Upper lobe of left lung (tissue), 4 donors: ENCODE measurements around the gene AGMO.

Experiments
- CTCF ChIP-seq, 6 experiments: fragments of 450-650 bp in 4 of 6; fragments of 200-600 bp in 2 of 6; sonication (generic) in 2 of 6; IDR thresholded peaks; one replicate each; pipeline ENCODE4 v1.5.1; 2016 to 2019; ENCODE audit warnings: antibody characterized with exemption in 6 of 6
- POLR2AphosphoS5 ChIP-seq, 2 donors: sonication (generic); formaldehyde crosslinking; IDR thresholded peaks; one replicate each; pipeline ENCODE4 v1.5.1; 2017; ENCODE audit warnings: antibody characterized with exemption in 2 of 2

- no peak for TF ChIP-seq POLR2AphosphoS5 (IDR thresholded peaks at IDR 0.05)
- TF ChIP-seq CTCF (IDR thresholded peaks at IDR 0.05) = no peak
Measured at GRCh38 chr7:15368653-15369052, 193.2 kb downstream of the AGMO start.
